Mononuclear cell (primary cell): Measurements from ENCODE around the gene ERBB3. TPM values are rescaled to one million over a fixed set of nuclear protein-coding genes. Genes with fewer than 3 reads are reported as not detected.
"Not testable (repeated sequence)": the region's sequence is repeated elsewhere in the genome, so short reads cannot be mapped to it uniquely, and the experiment has no call there.

Experiments
- H3K27me3 ChIP-seq: 2 replicates; pipeline ENCODE4 v1.6.0; 2011; ENCODE audit warnings: low read length, control low read depth; ENCODE audit not compliant: insufficient read depth
- H3K4me1 ChIP-seq: 2 replicates; pipeline ENCODE4 v1.5.1; 2011; ENCODE audit warnings: mild to moderate bottlenecking, low read length, control low read depth; ENCODE audit not compliant: insufficient read depth
- H3K4me3 ChIP-seq: 2 replicates; pipeline ENCODE4 v1.5.1; 2011; ENCODE audit warnings: mild to moderate bottlenecking, low read length, moderate library complexity
- H3K9me3 ChIP-seq: 2 replicates; pipeline ENCODE4 v1.5.1; 2011; ENCODE audit warnings: low read depth, mild to moderate bottlenecking, control low read depth, low read length
- total RNA-seq: library from RNA; depleted of rRNA; stranded (reverse); fragments of >200 nt; gene quantifications from one replicate; pipeline ENCODE4 v1.2.3, GENCODE V29; 2012

ERBB3 gene
- total RNA-seq, 1 donor, result 1.4 TPM

DNA sequence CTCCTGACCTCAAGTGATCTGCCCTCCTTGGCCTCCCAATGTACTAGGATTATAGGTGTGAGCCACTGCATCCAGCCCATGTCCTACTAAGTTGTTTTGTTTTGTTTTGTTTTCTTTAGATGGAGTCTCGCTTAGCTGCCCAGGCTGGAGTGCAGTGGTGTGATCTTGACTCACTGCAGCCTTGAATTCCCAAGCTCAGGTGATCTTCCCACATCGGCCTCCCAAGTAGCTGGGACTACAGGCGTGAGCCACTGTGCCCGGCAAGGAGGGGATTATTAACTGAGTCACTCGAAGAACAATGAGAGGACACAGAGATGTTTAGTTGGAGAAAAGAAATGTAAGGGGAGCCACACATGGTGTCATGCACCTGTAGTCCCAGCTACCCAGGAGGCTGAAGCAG, 18.0 kb upstream of the ERBB3 start:
- H3K27me3 ChIP-seq, result no peaks in the 10 kb centered on the region

DNA sequence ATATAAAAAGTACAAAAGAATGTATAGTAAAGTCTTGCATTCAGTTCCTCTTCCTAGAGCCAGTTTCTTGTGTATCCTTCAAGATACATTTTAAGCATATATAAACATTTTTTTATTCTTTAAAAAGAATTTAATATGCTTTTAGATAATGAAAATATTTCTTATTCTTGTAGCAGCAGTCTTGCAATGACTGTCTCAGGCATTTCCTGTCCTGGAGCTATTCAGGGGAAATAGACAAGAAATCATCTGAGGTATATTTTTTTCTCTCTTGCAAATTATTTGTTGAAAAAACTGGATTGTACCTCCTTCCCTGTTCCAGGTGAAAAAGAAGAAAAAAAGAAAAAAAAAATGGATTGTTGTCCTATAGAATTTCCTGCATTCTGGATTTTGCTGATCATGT, 17.0 kb upstream of the ERBB3 start:
- Histone ChIP-seq H3K4me3 (no peak overlapping the region), H3K27me3 (no peaks in the 10 kb centered on the region), H3K9me3 (no peaks in the 10 kb centered on the region), H3K4me1 (no peaks in the 10 kb centered on the region)

More for the DNA sequence above, 18.0 kb upstream of the ERBB3 start:
- H3K4me3 ChIP-seq, result no peak overlapping the region
- no peaks in the 10 kb centered on the region for H3K9me3 ChIP-seq
- no peaks in the 10 kb centered on the region for H3K4me1 ChIP-seq

DNA sequence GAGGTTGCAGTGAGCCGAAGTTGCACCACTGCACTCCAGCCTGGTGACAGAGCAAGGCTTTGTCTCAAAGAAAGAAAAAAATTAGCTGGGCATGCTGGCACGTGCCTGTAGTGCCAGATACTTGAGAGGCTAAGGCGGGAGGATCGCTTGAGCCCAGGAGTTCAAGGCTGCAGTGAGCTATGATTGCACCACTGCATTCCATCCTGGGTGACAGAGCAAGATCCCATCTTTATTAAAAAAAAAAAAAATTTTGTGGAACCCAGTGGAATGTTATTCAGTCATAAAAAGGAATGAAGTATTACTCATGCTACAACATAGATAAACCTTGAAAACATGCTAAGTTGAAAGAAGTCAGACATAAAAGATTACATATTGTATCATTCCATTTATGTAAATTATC, 8.3 kb upstream of the ERBB3 start:
- no peak overlapping the region for H3K4me3 ChIP-seq
- no peaks in the 10 kb centered on the region for H3K27me3 ChIP-seq
- no peaks in the 10 kb centered on the region for H3K9me3 ChIP-seq
- no peaks in the 10 kb centered on the region for H3K4me1 ChIP-seq

DNA sequence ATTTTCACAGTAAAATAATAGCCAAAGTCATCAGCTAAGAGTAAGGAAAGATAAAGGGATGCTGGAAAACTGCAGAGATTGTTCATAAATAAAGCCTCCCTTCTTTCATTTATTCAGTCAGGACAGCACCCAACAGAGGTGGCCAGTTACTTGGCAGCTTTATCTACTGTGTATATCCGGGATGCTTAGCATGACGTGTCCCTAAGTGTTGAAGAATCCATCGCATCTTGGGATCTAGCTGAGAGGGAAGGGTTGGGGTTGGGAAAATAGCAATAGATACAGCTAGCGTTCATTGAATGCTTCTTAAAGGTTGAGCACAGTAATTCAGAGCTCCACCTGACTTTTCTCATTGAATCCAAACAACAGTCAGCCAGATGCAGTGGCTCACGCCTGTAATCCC, 5.6 kb upstream of the ERBB3 start:
- H3K27me3 ChIP-seq, result no peaks in the 10 kb centered on the region
- H3K4me1 ChIP-seq, result peaks cover 8% of the 10 kb centered on the region
- H3K9me3 ChIP-seq, result no peaks in the 10 kb centered on the region
- H3K4me3 ChIP-seq, result no peak overlapping the region

DNA sequence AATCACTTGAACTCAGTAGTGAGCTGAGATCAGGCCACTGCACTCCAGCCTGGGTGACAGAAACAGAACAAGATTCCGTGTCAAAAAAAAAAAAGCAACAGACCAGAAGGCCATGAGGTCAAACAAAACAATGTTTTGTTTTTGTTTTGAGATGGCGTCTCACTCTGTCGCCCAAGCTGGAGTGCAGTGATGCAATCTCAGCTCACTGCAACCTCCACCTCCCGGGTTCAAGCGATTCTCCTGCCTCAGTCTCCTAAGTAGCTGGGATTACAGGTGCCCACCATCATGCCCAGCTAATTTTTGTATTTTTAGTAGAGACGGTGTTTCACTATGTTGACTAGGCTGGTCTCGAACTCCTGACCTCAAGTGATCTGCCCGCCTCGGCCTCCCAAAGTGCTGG, 2.0 kb upstream of the ERBB3 start:
- not testable (repeated sequence) for H3K9me3 ChIP-seq, H3K4me3 ChIP-seq
- peaks cover 17% of the 10 kb centered on the region for H3K27me3 ChIP-seq
- peaks cover 21% of the 10 kb centered on the region for H3K4me1 ChIP-seq

DNA sequence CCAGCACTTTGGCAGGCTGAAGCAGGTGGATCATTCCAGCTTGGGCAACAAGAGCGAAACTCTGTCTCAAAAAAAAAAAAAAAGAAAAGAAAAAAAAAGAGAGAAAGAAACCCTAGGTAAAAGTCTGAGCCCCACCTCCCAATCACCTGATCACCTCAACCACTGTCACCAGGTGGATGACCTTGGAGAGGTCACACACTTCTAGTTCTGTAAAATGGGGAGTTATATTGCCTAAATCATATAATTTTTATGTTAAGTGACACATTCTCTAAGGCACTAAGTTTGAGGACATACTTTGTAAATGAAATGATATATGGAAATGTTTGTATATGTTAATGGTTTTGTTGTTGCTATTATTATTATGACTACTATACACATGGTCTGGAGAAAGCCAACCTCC, 1.5 kb upstream of the ERBB3 start:
- Histone ChIP-seq H3K4me3 (no peak overlapping the region), H3K4me1 (peaks cover 21% of the 10 kb centered on the region), H3K27me3 (peaks cover 17% of the 10 kb centered on the region), H3K9me3 (no peaks in the 10 kb centered on the region)

DNA sequence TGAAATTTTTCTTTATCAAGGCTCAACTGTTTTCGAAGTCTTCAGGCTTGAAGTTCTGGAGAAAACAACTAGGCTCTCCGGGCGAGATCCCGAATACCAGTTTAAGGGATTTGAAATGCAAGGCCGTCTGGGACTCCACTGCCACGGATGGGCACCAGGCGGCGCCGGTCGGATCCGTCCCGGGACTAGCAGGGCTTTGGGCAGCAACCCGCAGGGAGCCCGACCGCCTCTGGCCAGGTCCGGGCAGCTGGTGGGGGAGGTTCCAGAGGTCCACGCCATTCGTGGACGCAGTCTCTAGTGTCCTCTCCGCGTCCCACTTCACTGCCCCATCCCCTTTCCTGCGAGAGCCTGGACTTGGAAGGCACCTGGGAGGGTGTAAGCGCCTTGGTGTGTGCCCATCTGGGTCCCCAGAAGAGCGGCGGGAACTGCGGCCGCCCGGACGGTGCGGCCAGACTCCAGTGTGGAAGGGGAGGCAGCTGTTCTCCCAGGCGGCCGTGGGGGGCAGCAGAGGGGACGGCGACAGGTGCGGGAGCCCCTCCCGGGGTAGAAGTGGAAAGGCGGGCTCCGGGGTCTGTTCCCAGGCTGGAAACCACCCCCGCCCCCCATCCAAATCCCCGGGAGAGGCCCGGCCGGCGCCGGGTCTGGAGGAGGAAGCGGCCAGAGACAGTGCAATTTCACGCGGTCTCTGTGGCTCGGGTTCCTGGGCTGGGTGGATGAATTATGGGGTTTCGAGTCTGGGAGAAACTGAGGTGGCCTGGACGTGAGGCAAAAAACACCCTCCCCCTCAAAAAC, 838 bp upstream of the ERBB3 start:
- H3K4me1 ChIP-seq, result peaks cover 21% of the 10 kb centered on the region
- H3K9me3 ChIP-seq, result no peaks in the 10 kb centered on the region
- H3K4me3 ChIP-seq, result peak overlapping the region; percentile 45
- peaks cover 21% of the 10 kb centered on the region for H3K27me3 ChIP-seq

DNA sequence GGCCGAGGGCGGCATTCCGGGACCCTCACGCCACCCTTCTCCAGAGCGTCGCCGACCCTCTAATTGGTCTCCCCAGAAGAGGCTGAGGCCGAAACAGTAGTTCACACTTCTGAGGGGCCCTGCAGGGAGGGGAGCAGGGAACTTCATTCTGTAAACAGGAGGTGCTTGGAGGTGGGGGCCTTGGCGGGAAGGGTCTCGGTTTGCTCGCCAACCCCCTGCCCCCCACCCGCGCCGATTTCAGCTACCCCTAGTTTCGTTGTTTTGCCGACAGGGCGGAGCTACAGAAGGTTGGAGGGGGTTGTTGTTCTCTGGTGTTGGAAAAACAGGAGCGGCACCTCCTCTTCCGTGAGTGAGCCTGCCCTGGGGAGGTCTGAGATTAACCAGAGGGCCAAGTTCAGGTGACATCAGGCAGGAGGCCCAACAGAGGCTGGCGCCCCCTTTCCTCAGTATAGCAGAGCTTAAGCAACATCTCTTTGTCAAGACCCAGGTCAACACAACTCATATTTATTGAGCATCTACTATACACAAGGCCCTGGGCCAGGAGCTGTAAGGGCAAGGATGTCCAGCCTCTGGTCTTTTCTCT, 682 bp downstream of the ERBB3 start:
- Histone ChIP-seq H3K27me3 (peaks cover 21% of the 10 kb centered on the region), H3K9me3 (no peaks in the 10 kb centered on the region), H3K4me1 (peaks cover 21% of the 10 kb centered on the region), H3K4me3 (no peak overlapping the region)

DNA sequence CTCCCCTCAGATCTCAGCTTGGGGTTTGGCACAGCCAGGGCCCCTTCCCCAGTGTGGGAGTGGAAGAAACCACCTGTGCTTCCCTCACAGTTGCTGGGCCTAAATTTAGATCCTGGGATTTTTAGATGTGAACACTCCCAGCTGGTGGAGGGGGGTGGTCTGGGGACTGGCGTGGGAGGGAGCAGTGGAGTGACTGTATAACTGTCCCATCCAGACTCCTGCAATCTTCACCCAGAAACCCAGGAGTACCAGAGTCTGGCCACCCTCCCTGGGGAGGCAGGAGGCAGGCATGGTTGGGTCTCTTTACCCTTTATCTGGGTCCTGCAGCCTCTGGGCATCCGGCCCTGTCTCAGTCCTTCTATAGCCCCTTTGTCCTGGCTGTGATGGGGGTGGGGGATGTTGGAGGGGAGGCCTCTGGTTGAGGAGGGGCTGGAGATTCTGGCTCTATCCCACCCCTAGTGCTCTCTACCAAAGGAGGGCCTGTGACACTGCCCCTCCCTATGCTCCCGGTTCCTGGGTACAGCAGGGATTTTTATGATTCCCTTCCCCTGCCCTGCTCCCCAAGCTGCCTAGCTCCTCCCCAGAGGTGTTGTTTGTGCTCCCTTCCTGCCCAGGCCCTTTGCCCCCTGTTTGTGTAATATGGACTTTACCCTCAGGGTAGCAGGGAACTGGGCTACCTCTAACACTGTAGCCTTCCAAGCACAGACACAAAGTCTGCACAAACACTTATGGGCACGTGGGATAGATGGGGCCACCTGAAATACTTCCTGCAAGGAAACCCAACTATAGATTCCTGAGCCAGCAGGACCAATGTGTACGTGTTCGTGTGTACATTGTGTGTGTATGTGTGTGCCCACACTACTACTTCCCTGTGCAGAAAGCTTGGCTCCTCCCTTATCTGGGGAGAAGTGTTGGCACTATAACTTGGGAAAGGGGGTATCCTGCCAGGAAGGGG, 1.7 kb downstream of the ERBB3 start:
- peaks cover 21% of the 10 kb centered on the region for H3K4me1 ChIP-seq

DNA sequence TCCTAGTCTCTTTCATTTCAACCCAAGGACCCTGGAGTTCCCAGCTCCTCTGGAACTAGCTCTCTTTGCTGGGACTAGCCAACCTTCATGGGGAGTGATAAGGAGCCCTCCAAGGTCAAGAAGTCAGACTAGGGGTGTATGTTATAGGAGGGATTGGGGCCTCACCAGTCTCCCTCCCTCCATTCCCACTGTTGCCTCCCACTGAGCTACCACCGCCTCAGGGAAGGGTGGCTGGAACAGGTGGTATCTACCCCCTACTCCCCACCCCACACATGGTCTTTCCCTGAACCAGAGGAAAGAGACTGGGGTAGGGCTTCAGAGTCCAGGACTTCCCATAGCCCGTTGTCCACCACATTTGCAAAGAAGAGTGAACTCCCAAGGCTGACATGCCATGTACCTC, 2.4 kb downstream of the ERBB3 start:
- Histone ChIP-seq H3K27me3 (peaks cover 21% of the 10 kb centered on the region), H3K9me3 (no peaks in the 10 kb centered on the region), H3K4me1 (peaks cover 21% of the 10 kb centered on the region), H3K4me3 (no peak overlapping the region)

More for the DNA sequence above, 1.7 kb downstream of the ERBB3 start:
- H3K4me3 ChIP-seq, result no peak overlapping the region
- H3K9me3 ChIP-seq, result no peaks in the 10 kb centered on the region
- peaks cover 21% of the 10 kb centered on the region for H3K27me3 ChIP-seq

DNA sequence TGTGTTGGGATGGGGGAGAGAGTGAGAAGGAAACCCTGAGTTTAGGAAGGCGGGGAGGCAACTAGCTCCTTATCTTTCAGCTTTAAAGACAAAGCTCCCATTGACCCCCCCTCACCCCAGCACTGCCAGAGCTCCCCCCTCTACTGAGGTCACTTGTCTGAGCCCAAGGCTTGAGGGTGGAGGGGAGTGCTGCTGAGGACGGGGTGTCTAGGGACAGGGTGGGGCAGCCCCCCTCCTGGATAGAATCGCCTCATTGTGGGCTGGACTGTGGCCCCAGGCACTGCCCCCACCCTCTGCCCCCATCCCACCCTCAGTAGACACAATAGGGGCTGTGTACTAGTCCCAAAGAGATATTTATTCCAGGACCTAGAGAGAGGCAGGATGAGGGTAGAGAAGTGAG, 3.0 kb downstream of the ERBB3 start:
- H3K4me1 ChIP-seq, result peaks cover 21% of the 10 kb centered on the region
- H3K27me3 ChIP-seq, result peaks cover 21% of the 10 kb centered on the region
- no peaks in the 10 kb centered on the region for H3K9me3 ChIP-seq
- no peak overlapping the region for H3K4me3 ChIP-seq

DNA sequence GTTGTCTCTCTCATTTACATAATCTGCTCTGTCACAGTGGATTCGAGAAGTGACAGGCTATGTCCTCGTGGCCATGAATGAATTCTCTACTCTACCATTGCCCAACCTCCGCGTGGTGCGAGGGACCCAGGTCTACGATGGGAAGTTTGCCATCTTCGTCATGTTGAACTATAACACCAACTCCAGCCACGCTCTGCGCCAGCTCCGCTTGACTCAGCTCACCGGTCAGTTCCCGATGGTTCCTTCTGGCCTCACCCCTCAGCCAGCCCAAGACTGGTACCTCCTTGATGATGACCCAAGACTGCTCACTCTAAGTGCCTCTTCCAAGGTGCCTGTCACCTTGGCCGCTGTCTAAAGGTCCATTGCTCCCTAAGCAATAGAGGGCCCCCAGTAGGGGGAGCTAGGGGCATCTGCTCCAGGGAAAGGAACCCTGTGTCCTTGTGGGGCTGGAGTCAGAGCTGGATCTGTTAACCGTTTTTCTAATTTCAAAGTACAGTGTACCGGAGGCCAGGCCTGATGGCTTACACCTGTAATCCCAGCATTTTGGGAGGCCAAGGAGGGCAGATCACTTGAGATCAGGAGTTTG, 5.1 kb downstream of the ERBB3 start:
- H3K9me3 ChIP-seq, result no peaks in the 10 kb centered on the region
- no peak overlapping the region for H3K4me3 ChIP-seq
- peaks cover 20% of the 10 kb centered on the region for H3K27me3 ChIP-seq
- H3K4me1 ChIP-seq, result peaks cover 7% of the 10 kb centered on the region

DNA sequence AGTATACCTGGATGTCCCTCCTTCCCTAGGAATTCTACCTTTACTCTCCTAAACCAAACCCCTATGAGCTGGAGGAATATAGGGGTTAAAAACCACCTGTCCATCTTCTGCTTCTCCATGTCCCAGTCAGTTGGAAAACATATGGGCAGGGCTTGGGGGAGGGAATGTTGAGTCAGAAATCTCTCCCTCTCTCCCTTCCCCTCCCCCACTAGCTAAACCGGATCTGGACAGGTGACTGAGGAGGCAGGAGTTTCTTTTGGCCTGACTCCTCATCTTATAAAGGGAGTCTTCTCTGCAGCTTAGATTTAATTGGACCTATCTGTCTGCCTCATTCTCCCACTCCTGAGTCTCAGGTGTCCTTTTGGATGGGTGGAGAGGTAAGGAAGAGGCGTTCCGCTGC, 6.1 kb downstream of the ERBB3 start:
- Histone ChIP-seq H3K4me3 (no peak overlapping the region), H3K27me3 (peaks cover 9% of the 10 kb centered on the region), H3K9me3 (no peaks in the 10 kb centered on the region), H3K4me1 (no peaks in the 10 kb centered on the region)

DNA sequence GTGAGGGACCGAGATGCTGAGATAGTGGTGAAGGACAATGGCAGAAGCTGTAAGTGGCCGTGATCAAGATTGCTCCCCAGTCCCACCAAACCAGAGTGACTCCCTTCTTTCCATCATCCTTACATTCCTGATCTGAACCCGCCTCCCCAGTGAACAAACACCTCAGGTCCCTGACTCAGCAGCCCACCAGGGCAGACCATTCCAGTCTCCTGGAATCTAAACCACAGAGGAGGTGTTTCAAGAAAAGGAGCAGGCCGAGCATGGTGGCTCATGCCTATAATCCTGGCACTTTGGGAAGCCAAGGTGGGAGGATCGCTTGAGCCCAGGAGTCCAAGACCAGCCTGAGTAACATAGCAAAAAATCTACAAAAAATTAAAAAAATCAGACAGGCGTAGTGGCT, 6.6 kb downstream of the ERBB3 start:
- no peaks in the 10 kb centered on the region for H3K9me3 ChIP-seq
- H3K27me3 ChIP-seq, result peaks cover 5% of the 10 kb centered on the region
- no peaks in the 10 kb centered on the region for H3K4me1 ChIP-seq
- H3K4me3 ChIP-seq, result no peak overlapping the region

DNA sequence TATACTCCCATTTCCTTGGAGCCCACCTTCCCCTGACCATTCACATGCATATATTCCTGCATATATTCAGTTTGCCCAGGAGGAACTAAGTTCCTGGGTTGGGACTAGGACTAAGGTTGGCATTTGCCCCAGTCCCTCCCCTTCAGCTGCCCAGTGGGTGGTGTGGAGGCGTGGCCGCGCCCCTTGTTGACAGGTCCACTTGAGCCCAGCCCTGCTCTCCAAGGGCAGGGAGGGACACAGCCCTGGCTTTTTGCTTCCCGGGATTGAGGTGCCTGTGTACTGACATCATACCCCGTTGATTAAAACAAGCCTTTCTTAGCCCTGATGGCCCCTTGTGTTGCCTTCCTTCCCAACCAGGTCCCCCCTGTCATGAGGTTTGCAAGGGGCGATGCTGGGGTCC, 7.3 kb downstream of the ERBB3 start:
- no peaks in the 10 kb centered on the region for H3K9me3 ChIP-seq
- H3K4me3 ChIP-seq, result no peak overlapping the region
- peaks cover 4% of the 10 kb centered on the region for H3K27me3 ChIP-seq
- no peaks in the 10 kb centered on the region for H3K4me1 ChIP-seq
